ENCODE results near the gene MLF1. TPM values are rescaled to one million over a fixed set of nuclear protein-coding genes. Genes with fewer than 3 reads are reported as not detected.
"Not testable (repeated sequence)": the region's sequence is repeated elsewhere in the genome, so short reads cannot be mapped to it uniquely, and the experiment has no call there.

Gene MLF1
- 11.7 and 13.2 TPM in 2 replicates for total RNA-seq
- polyA plus RNA-seq (2012): 9.9 TPM

- peak; percentile 97 for DNase-seq (ENCODE audit: low read depth)
Measured at GRCh38 chr3:158570999-158571702, at the start of gene MLF1. TSS of gene MLF1 (plus strand) at chr3:158571194. CDS start at chr3:158571301, 107 bp downstream.

DNA sequence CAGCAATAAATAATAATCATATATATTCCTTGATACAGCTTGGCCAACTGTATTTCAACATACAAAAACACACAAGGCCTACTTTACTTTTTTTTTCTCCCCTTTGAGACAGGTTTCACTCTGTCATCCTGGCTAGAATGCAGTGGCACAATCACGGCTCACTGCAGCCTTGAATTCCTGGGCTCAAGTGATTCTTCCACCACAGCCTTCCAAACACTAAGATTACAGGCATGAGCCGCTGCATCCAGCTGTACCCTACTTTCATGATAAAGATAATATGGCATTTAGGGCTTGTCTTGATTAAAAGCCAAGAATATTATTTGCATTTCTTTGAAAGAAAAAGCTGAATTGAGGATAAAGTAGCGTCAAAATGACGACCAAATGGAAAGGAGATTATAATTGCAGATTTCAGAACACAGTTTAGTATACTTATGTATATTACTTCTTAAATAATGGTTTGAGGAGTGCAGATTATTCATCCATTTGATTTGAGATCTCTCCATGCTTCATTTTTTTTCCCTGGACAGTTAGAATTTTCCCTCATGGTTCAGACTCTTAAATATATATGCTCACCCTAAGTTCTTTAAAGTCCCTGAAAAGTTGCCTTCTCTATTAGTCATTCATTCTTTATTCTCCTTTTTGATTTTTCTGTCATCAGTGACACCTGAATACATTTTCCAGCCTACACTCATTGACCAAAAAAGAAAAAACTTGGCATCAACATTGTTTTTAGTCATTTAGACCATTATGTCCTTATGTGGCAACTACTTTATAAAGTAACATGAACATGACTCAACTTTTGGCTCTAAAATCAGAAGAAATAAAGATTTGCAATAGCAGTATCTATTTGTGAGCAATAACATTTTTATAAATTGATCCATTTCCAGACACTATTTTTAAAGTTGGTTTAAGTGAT lies 48.5 kb upstream of the MLF1 start:
- DNase-seq (ENCODE audit: low read depth): no peak

GRCh38 chr3:158528076-158528674 lies 42.8 kb upstream of the MLF1 start:
- no peak for DNase-seq (ENCODE audit: low read depth)

DNA sequence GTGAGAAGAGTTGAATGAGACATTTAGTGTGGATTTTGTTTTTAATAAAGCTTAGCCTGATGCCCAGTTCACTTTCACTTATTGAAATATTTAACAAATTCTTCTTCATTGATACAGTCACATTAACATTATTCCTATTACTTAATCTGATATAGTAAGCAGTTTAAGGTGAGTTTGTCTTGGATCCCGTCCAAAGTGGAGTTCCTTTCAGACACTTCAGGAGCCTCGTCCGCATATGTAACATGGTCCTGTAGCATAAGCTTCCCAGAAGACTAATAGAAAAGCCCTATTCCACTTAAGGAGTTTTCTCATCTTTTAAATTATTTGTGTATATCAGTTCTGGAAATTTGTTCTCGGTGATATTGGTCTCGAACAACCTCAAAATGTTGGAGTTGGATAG lies 39.7 kb upstream of the MLF1 start:
- DNase-seq (ENCODE audit: low read depth): no peak

DNA sequence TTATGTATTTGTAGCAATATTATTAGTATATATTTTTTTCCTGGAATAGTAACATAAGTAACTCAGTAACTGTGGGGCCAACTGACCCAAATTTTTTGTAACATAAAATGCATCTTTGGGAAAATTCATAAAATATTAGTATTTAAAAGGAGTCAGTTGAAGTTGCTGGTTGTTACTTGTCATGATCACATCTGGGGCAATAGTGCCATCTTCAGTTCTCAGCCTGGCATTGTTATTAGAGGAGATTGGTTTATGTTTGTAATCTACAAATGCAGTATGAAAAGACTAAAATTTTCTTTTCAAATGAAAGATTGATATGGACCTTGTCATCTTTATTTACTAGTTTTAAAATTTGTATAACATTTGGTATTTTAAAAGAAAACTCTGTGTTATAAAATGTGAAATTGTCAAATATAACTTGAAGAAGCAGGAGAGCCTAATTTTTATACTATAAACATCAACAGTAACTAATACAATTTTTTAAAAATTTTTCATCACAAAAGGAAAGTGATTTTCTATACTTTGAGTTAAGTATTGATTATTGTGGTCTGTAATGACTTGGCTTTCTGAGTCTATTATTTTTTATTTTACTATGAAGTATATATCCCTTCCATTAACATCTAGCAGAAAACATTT lies 38.8 kb upstream of the MLF1 start:
- DNase-seq (ENCODE audit: low read depth): peak; percentile 68

GRCh38 chr3:158535918-158536317 lies 35.1 kb upstream of the MLF1 start:
- DNase-seq (ENCODE audit: low read depth): no peak

GRCh38 chr3:158539414-158540014 lies 31.5 kb upstream of the MLF1 start:
- peak; percentile 53 for DNase-seq (ENCODE audit: low read depth)

- DNase-seq (ENCODE audit: low read depth): no peak
Measured at GRCh38 chr3:158540066-158540465, 30.9 kb upstream of the MLF1 start.

- no peak for DNase-seq (ENCODE audit: low read depth)
Measured at GRCh38 chr3:158548691-158549090, 22.3 kb upstream of the MLF1 start.

DNA sequence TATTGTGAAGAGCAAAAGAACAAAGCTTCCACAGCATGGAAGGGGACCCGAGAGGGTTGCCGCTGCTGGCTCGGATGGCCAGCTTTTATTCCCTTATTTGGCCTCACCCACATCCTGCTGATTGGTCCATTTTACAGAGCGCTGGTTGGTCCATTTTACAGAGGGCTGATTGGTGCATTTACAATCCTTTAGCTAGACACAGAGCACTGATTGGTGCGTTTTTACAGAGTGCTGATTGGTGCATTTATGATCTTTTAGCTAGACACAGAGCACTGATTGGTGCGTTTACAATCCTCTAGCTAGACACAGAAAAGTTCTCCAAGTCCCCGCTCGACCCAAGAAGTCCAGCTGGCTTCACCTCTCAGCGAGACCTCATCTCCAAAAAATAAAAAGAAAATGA lies 21.1 kb upstream of the MLF1 start:
- not testable (repeated sequence) for DNase-seq (ENCODE audit: low read depth)

GRCh38 chr3:158552124-158552523 lies 18.9 kb upstream of the MLF1 start:
- DNase-seq (ENCODE audit: low read depth): no peak

GRCh38 chr3:158559504-158559903 lies 11.5 kb upstream of the MLF1 start:
- DNase-seq (ENCODE audit: low read depth): no peak

- no peak for DNase-seq (ENCODE audit: low read depth)
Measured at GRCh38 chr3:158560979-158561378, 10.0 kb upstream of the MLF1 start.

DNA sequence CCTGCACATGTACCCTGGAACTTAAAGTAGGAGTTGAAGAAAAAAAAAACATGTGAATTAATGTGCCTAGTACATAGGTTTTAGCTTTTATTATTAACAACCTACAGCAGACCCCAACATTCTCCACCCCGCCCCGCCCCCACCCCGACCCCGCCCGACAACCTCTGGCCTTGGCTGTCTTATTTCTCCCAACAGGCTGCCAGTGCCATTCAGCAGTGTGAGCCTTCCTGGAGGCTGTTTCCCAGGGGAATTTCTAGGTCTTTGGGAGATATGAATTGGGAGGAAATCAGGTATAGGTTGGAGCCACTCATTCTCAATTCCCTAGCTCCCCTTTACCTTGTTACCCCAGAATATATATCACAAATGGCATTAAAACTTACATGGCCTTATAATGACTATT lies 8.3 kb upstream of the MLF1 start:
- DNase-seq (ENCODE audit: low read depth): no peak

- no peak for DNase-seq (ENCODE audit: low read depth)
Measured at GRCh38 chr3:158563076-158563475, 7.9 kb upstream of the MLF1 start.

GRCh38 chr3:158565076-158565475 lies 5.9 kb upstream of the MLF1 start:
- DNase-seq (ENCODE audit: low read depth): no peak

GRCh38 chr3:158568784-158569183 lies 2.2 kb upstream of the MLF1 start:
- no peak for DNase-seq (ENCODE audit: low read depth)

DNA sequence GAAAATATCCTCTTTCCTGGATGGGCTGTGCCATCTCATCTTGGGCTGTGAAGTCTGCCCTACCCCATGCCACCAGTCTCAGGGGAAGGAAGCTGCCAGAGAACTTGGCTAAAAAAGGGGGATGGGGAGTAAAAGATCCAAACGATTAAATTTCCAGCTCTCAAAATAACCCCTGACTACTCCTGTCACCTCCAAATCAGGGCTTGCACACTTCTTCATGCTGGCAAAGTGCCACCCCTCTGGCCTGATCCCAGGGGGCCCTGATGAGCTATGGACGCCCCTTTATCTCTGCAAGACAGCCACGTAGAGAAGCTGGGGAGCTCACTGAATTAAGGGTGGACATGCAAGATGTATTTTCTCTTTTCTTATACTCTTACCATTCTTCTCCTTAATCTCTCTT lies 1.2 kb upstream of the MLF1 start:
- peak; percentile 3 for DNase-seq (ENCODE audit: low read depth)

DNA sequence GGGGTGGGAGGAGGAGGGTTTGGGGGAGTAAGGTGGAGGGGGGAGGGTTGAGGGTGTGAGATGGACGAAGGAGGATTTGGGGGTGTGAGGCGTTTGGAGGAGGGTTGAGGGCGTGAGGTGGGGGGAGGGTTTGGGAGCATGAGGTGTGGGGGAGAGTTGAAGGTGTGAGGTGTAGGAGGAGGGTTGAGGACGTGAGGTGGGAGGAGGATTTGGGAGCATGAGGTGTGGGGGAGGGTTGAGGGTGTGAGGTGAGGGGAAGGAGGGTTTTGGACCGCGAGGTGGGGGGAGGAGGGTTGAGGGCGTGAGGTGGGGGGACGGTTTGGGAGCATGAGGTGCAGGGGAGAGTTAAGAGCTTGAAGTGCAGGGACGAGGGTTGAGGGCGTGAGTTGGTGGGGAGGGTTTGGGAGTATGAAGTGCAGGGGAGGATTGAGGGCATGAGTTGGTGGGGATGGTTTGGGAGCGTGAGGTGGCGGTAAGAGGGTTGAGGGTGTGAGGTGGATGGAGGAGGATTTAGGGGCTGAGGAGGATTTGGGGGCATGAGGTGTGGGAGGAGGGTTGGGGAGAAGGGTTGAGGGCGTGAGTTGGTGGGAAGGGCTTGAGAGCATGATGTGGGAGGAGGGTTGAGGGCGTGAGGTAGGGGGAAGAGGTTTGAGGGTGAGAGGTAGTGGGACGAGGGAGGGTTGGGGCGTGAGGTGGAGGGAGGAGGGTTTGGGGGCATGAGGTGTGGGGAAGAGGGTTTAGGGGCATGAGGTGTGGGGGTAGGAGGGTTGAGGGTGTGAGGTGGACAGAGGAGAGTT lies 1.2 kb downstream of the MLF1 start:
- DNase-seq (ENCODE audit: low read depth): no peak

DNA sequence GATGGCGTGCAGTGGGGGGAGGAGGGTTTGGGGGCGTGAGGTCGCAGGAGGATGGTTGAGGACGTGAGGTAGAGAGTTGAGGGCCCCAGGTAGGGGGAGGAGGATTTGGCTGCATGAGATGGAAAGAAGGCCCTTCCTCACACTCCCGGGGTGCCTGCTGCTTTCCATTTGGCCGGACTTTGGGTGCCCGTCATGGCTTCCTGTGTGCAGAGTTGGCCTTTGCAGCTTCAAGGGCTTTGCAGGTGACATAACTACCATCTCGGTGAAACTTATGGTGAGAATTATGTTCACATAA lies 1.7 kb downstream of the MLF1 start:
- no peak for DNase-seq (ENCODE audit: low read depth)

GRCh38 chr3:158573714-158574113 lies 2.7 kb downstream of the MLF1 start:
- no peak for DNase-seq (ENCODE audit: low read depth)

All from myocyte (in vitro differentiated cells).